SK-N-SH (cell line): ENCODE data around the gene COL4A4. TPM values are rescaled to one million over a fixed set of nuclear protein-coding genes. Genes with fewer than 3 reads are reported as not detected.

ENCODE experiments used
- CTCF ChIA-PET: fragments of 300-600, 350-600 bp; formaldehyde crosslinking; extraction: SDS; loops from one replicate; lab custom pipeline; 2021; lab: Yijun Ruan, JAX
- POLR2A ChIA-PET: fragments of 350-600 bp; sonication (Branson Sonifier 250); formaldehyde crosslinking; extraction: SDS; loops from one replicate; lab custom pipeline; 2020; ENCODE audit warnings: antibody characterized with exemption, inconsistent platforms; lab: Yijun Ruan, JAX
- DNase-seq: peaks from one replicate; pipeline ENCODE4 v3.0.0; 2012
- H2AFZ ChIP-seq: fragments of 200-600 bp; sonication (generic); 2 replicates; pipeline ENCODE4 v1.8.1; 2016; ENCODE audit warnings: antibody characterized with exemption, mild to moderate bottlenecking, low read depth
- H3F3A ChIP-seq: fragments of 200-600 bp; sonication (generic); replicated peaks from 2 replicates; pipeline ENCODE3; 2016; ENCODE audit warnings: antibody characterized with exemption, mild to moderate bottlenecking; ENCODE audit not compliant: insufficient read depth
- H3K27ac ChIP-seq, 2 experiments: fragments of 200-500 bp in 1 of 2; fragments of 200-600 bp in 1 of 2; sonication (Bioruptor generic) in 1 of 2; sonication (generic), shearing (Covaris generic) in 1 of 2; 2 replicates each; pipeline versions ENCODE4 v1.5.1 to v1.6.1; 2014 to 2016; ENCODE audit warnings: low read depth in 2 of 2, inconsistent platforms in 1 of 2, low read length in 1 of 2, mild to moderate bottlenecking in 1 of 2, mixed read lengths in 1 of 2
- H3K27me3 ChIP-seq: fragments of 200-600 bp; sonication (generic), shearing (Covaris generic); 2 replicates; pipeline ENCODE4 v1.6.1; 2016; ENCODE audit warnings: mixed run types; ENCODE audit not compliant: insufficient read depth
- H3K36me3 ChIP-seq, 2 experiments: fragments of 200-500 bp in 1 of 2; fragments of 200-600 bp in 1 of 2; sonication (Bioruptor generic) in 1 of 2; sonication (generic) in 1 of 2; replicated peaks in 1 of 2; 2 replicates each; pipeline versions ENCODE3 to v1.5.1; 2014 to 2016; ENCODE audit warnings: low read length in 1 of 2, mild to moderate bottlenecking in 1 of 2; ENCODE audit not compliant: insufficient read depth in 2 of 2, control insufficient read depth in 1 of 2
- H3K4me1 ChIP-seq, 2 experiments: fragments of 200-500 bp in 1 of 2; fragments of 200-600 bp in 1 of 2; sonication (Bioruptor generic) in 1 of 2; sonication (generic), shearing (Covaris generic) in 1 of 2; 2 replicates each; pipeline versions ENCODE4 v1.5.1 to v1.6.1; 2014 to 2016; ENCODE audit warnings: low read depth in 1 of 2, low read length in 1 of 2, mixed run types in 1 of 2; ENCODE audit not compliant: insufficient read depth in 2 of 2, control insufficient read depth in 1 of 2
- H3K4me2 ChIP-seq: fragments of 200-600 bp; sonication (generic), shearing (Covaris generic); 2 replicates; pipeline ENCODE4 v1.6.1; 2017; ENCODE audit warnings: mixed run types
- H3K4me3 ChIP-seq, 2 experiments: fragments of 200-500 bp in 1 of 2; fragments of 200-600 bp in 1 of 2; sonication (Bioruptor generic) in 1 of 2; sonication (generic), shearing (Covaris generic) in 1 of 2; 2 replicates each; pipeline versions ENCODE4 v1.5.1 to v1.8.1; 2014 to 2016; ENCODE audit warnings: low read depth in 2 of 2, inconsistent platforms in 1 of 2, low read length in 1 of 2, mild to moderate bottlenecking in 1 of 2, mixed read lengths in 1 of 2, moderate library complexity in 1 of 2
- H3K79me2 ChIP-seq: fragments of 200-600 bp; sonication (generic); 2 replicates; pipeline ENCODE4 v1.8.1; 2017; ENCODE audit warnings: mild to moderate bottlenecking; ENCODE audit not compliant: insufficient read depth
- H3K9ac ChIP-seq: fragments of 200-600 bp; sonication (generic); 2 replicates; pipeline ENCODE4 v1.6.1; 2017; ENCODE audit warnings: mixed run types
- H3K9me2 ChIP-seq: fragments of 200-600 bp; sonication (generic); 2 replicates; pipeline ENCODE4 v1.6.1; 2017; ENCODE audit warnings: mixed run types
- H3K9me3 ChIP-seq: fragments of 200-600 bp; sonication (generic); 2 replicates; pipeline ENCODE4 v1.6.1; 2017; ENCODE audit warnings: mixed run types, mild to moderate bottlenecking, moderate library complexity
- H4K20me1 ChIP-seq: fragments of 200-600 bp; sonication (generic); 2 replicates; pipeline ENCODE4 v1.6.1; 2017; ENCODE audit warnings: mild to moderate bottlenecking, mixed run types; ENCODE audit not compliant: insufficient read depth
- CHD2 ChIP-seq: fragments of 150-350 bp; IDR thresholded peaks from 2 replicates; pipeline ENCODE4 v1.6.1; 2018; ENCODE audit warnings: low read length; ENCODE audit not compliant: partially characterized antibody
- CTCF ChIP-seq: fragments of 200-600 bp; sonication (generic); IDR thresholded peaks from 2 replicates; pipeline ENCODE4 v1.6.1; 2017; ENCODE audit warnings: antibody characterized with exemption, mild to moderate bottlenecking, moderate library complexity
- ELF1 ChIP-seq: IDR thresholded peaks from 2 replicates; pipeline ENCODE4 v1.4.0; 2012
- EP300 ChIP-seq, 2 experiments: IDR thresholded peaks; 2 replicates each; pipeline versions ENCODE4 v1.4.0 to v1.6.1; 2012; ENCODE audit warnings: borderline replicate concordance in 1 of 2, low read depth in 1 of 2, low read length in 1 of 2
- GATA2 ChIP-seq: sonication (generic); formaldehyde crosslinking; IDR thresholded peaks from 2 replicates; pipeline ENCODE4 v1.5.0; 2020; ENCODE audit warnings: mild to moderate bottlenecking, missing genetic modification reagents
- MEF2A ChIP-seq: IDR thresholded peaks from 2 replicates; pipeline ENCODE4 v1.4.0; 2012; ENCODE audit warnings: low read depth, borderline replicate concordance
- NFIC ChIP-seq: IDR thresholded peaks from 2 replicates; pipeline ENCODE4 v1.4.0; 2012; ENCODE audit warnings: borderline replicate concordance
- PBX3 ChIP-seq: IDR thresholded peaks from 2 replicates; pipeline ENCODE4; 2012
- RAD21 ChIP-seq: IDR thresholded peaks from 2 replicates; pipeline ENCODE4 v1.6.1; 2012; ENCODE audit warnings: mild to moderate bottlenecking, low read length
- RCOR1 ChIP-seq: fragments of 150-350 bp; IDR thresholded peaks from 2 replicates; pipeline ENCODE4 v1.6.1; 2017; ENCODE audit warnings: antibody characterized with exemption, low read length
- SMC3 ChIP-seq: IDR thresholded peaks from 2 replicates; pipeline ENCODE4 v1.6.1; 2012; ENCODE audit warnings: low read depth, low read length, improper control_type of control experiment
- TAF1 ChIP-seq: IDR thresholded peaks from 2 replicates; pipeline ENCODE4 v1.6.1; 2012; ENCODE audit warnings: low read depth, mild to moderate bottlenecking, low read length, moderate library complexity, borderline replicate concordance
- TCF12 ChIP-seq: IDR thresholded peaks from 2 replicates; pipeline ENCODE4 v1.4.0; 2012
- USF1 ChIP-seq: IDR thresholded peaks from 2 replicates; pipeline ENCODE4 v1.4.0; 2012; ENCODE audit warnings: low read depth, borderline replicate concordance
- USF2 ChIP-seq: fragments of 150-350 bp; IDR thresholded peaks from 2 replicates; pipeline ENCODE4 v1.6.1; 2017; ENCODE audit warnings: antibody characterized with exemption, low read length, low read depth, borderline replicate concordance
- ZBTB33 ChIP-seq: IDR thresholded peaks from 2 replicates; pipeline ENCODE4 v1.4.0; 2012; ENCODE audit warnings: low read depth, borderline replicate concordance
- WGBS: methylation state at CpG from one replicate; pipeline ENCODE4 v1.1.6; 2017; ENCODE audit warnings: low lambda C conversion rate; 5-methylcytosine and 5-hydroxymethylcytosine counted together
- polyA plus RNA-seq, 3 experiments: library from polyadenylated mRNA; depleted of rRNA; stranded (reverse); fragments of >200 nt; gene quantifications; 2 replicates each; pipeline ENCODE4 v1.2.3, GENCODE V29; 2012

Gene COL4A4
- polyA plus RNA-seq, 1 of the 3 experiments (the other 2 are of a cell fraction), result not detected

GRCh38 chr2:227033471-227034148 lies 130.4 kb downstream of the COL4A4 start:
- H3K27me3 ChIP-seq, result no peaks in the 10 kb centered on the region; the same call in 1 of the 2 replicates
- no peaks in the 10 kb centered on the region for H3K9me3 ChIP-seq
- ChIA-PET POLR2A (no interaction called here), CTCF (interaction anchor here (0.5 to 4.0 kb wide), 37 partner anchors 8 to 1910 kb away, joined by 3 to 47 read pairs (median 6); partner anchors contain the start of gene RHBDD1)
- no peak overlapping the region for H2AFZ ChIP-seq
- no peaks in the 10 kb centered on the region for H3K79me2 ChIP-seq
- no peaks in the 10 kb centered on the region for H4K20me1 ChIP-seq
- TF ChIP-seq CTCF, result peak; percentile 78
- TF ChIP-seq TCF12, result peak; percentile 74
- TF ChIP-seq EP300 (IDR thresholded peaks at IDR 0.05; ENCODE audit: borderline replicate concordance in 1 of 2, low read depth in 1 of 2, low read length in 1 of 2), result peak in 1 of 2 experiments; percentile 57; a peak in 2 of 4 replicates
- no peak for TF ChIP-seq NFIC
- TF ChIP-seq RAD21, result peak; percentile 63
- no peak for TF ChIP-seq ZBTB33
- no peak for TF ChIP-seq TAF1
- TF ChIP-seq CHD2, result peak; percentile 6
- TF ChIP-seq GATA2, result peak; percentile 73; the same call in 1 of the 2 replicates
- peak; percentile 73 for TF ChIP-seq SMC3
- TF ChIP-seq USF2, result no peak
- no peak for TF ChIP-seq ELF1
- TF ChIP-seq MEF2A, result no peak
- TF ChIP-seq RCOR1, result peak; percentile 57; the same call in 1 of the 2 replicates
- TF ChIP-seq PBX3, result 0 out of 2 replicates have a peak, but pooled peaks have one; percentile 33
- no peak for TF ChIP-seq USF1
- no peak overlapping the region for H3K4me2 ChIP-seq
- 55% methylated on average over 15 of the region's 16 CpGs for WGBS
- no peak overlapping the region for H3K9ac ChIP-seq
- H3K9me2 ChIP-seq, result no peaks in the 10 kb centered on the region
- peaks cover 0 to 25% of the 10 kb centered on the region in 2 experiments; a peak in 2 of 4 replicates for H3K4me1 ChIP-seq
- H3K36me3 ChIP-seq, result no peaks in the 10 kb centered on the region
- DNase-seq, result peak; percentile 77
- H3K27ac ChIP-seq, result peak overlapping the region in 1 of 2 experiments; percentile 77; a peak in 2 of 4 replicates
- peaks cover 4% of the 10 kb centered on the region for H3F3A ChIP-seq
- H3K4me3 ChIP-seq, result peak overlapping the region in 1 of 2 experiments; percentile 36; a peak in 1 of 4 replicates
